Adipocyte (in vitro differentiated cells): ENCODE data around the gene PCDHGA6.
"Not testable (repeated sequence)": the region's sequence is repeated elsewhere in the genome, so short reads cannot be mapped to it uniquely, and the experiment has no call there.

Experiments used
- DNase-seq: peaks from one replicate; pipeline ENCODE4 v3.0.0-alpha.2; 2015; ENCODE audit warnings: low read depth
- H3K27me3 ChIP-seq: replicated peaks from 2 replicates; pipeline ENCODE4 v1.7.0; 2013; ENCODE audit warnings: mild to moderate bottlenecking, low read length, moderate library complexity; ENCODE audit not compliant: control insufficient read depth, insufficient read depth
- H3K36me3 ChIP-seq: 2 replicates; pipeline ENCODE4 v1.7.0; 2013; ENCODE audit warnings: low read length, mild to moderate bottlenecking, moderate library complexity; ENCODE audit not compliant: control insufficient read depth, insufficient read depth, severe bottlenecking
- H3K4me1 ChIP-seq: 2 replicates; pipeline ENCODE4 v1.7.0; 2013; ENCODE audit warnings: mild to moderate bottlenecking, low read length, moderate library complexity; ENCODE audit not compliant: control insufficient read depth, insufficient read depth
- H3K4me3 ChIP-seq: 2 replicates; pipeline ENCODE4 v1.7.0; 2013; ENCODE audit warnings: mild to moderate bottlenecking, low read length, moderate library complexity
- H3K9ac ChIP-seq: 2 replicates; pipeline ENCODE4 v1.7.0; 2013; ENCODE audit warnings: mild to moderate bottlenecking, low read length, moderate library complexity
- H3K9me3 ChIP-seq: 2 replicates; pipeline ENCODE4 v1.7.0; 2013; ENCODE audit warnings: mild to moderate bottlenecking, low read length, moderate library complexity; ENCODE audit not compliant: control insufficient read depth

Gene PCDHGA6

GRCh38 chr5:141399555-141400258, 26.0 kb downstream of the PCDHGA6 start:
- no peaks in the 10 kb centered on the region for H3K27me3 ChIP-seq
- H3K9me3 ChIP-seq = peaks cover 44% of the 10 kb centered on the region
- no peak for DNase-seq
- H3K9ac ChIP-seq = no peak overlapping the region
- peaks cover 13% of the 10 kb centered on the region for H3K4me1 ChIP-seq
- H3K36me3 ChIP-seq = no peaks in the 10 kb centered on the region
- peak overlapping the region; percentile 67 for H3K4me3 ChIP-seq

GRCh38 chr5:141402553-141403243, 29.0 kb downstream of the PCDHGA6 start, which contains the start of gene PCDHGA9:
Gene PCDHGA9 (plus strand): TSS chr5:141402778. CDS start chr5:141402953, 175 bp downstream.
- H3K9me3 ChIP-seq = peaks cover 49% of the 10 kb centered on the region

GRCh38 chr5:141403387-141403786, 29.7 kb downstream of the PCDHGA6 start:
- no peak for DNase-seq
- peaks cover 13% of the 10 kb centered on the region for H3K4me1 ChIP-seq
- no peaks in the 10 kb centered on the region for H3K36me3 ChIP-seq
- H3K27me3 ChIP-seq = no peaks in the 10 kb centered on the region
- no peak overlapping the region for H3K9ac ChIP-seq
- H3K9me3 ChIP-seq = peaks cover 51% of the 10 kb centered on the region
- H3K4me3 ChIP-seq = peak overlapping the region; percentile 79

More at GRCh38 chr5:141402553-141403243, 29.0 kb downstream of the PCDHGA6 start, which contains the start of gene PCDHGA9:
- Histone ChIP-seq H3K36me3 (no peaks in the 10 kb centered on the region), H3K4me1 (peaks cover 13% of the 10 kb centered on the region), H3K27me3 (no peaks in the 10 kb centered on the region), H3K9ac (peak within 1 kb of the TSS; percentile 36), H3K4me3 (peak within 1 kb of the TSS; percentile 79)
- DNase-seq = peak; percentile 76

GRCh38 chr5:141407790-141408505, 34.3 kb downstream of the PCDHGA6 start, which contains the start of gene PCDHGB6:
Gene PCDHGB6 (plus strand): TSS chr5:141408021. CDS start chr5:141408203, 182 bp downstream.
- not testable (repeated sequence) for DNase-seq, H3K27me3 ChIP-seq, H3K36me3 ChIP-seq, H3K9ac ChIP-seq, H3K4me1 ChIP-seq
- H3K9me3 ChIP-seq = peaks cover 42% of the 10 kb centered on the region
- H3K4me3 ChIP-seq = peak within 1 kb of the TSS; percentile 72

GRCh38 chr5:141409598-141410306, 36.1 kb downstream of the PCDHGA6 start:
- peaks cover 36% of the 10 kb centered on the region for H3K9me3 ChIP-seq
- H3K36me3 ChIP-seq = no peaks in the 10 kb centered on the region
- no peaks in the 10 kb centered on the region for H3K4me1 ChIP-seq
- H3K9ac ChIP-seq = no peak overlapping the region
- peaks cover 6% of the 10 kb centered on the region for H3K27me3 ChIP-seq
- H3K4me3 ChIP-seq = peak overlapping the region; percentile 50
- DNase-seq = no peak

GRCh38 chr5:141411575-141411974, 37.9 kb downstream of the PCDHGA6 start:
- Histone ChIP-seq H3K4me3 (no peak overlapping the region), H3K4me1 (no peaks in the 10 kb centered on the region), H3K36me3 (no peaks in the 10 kb centered on the region), H3K27me3 (peaks cover 6% of the 10 kb centered on the region), H3K9me3 (peaks cover 35% of the 10 kb centered on the region), H3K9ac (no peak overlapping the region)
- no peak for DNase-seq

GRCh38 chr5:141412854-141413539, 39.3 kb downstream of the PCDHGA6 start, which contains the start of gene PCDHGA10:
Gene PCDHGA10 (plus strand): TSS chr5:141412987. CDS start chr5:141413176, 189 bp downstream.
- Histone ChIP-seq H3K4me3 (peak within 1 kb of the TSS; percentile 85), H3K36me3 (no peaks in the 10 kb centered on the region), H3K27me3 (peaks cover 6% of the 10 kb centered on the region), H3K9ac (peak within 1 kb of the TSS; percentile 79), H3K4me1 (no peaks in the 10 kb centered on the region), H3K9me3 (peaks cover 28% of the 10 kb centered on the region)
- DNase-seq = peak; percentile 97

- Histone ChIP-seq H3K4me1 (no peaks in the 10 kb centered on the region), H3K9me3 (peaks cover 29% of the 10 kb centered on the region), H3K36me3 (no peaks in the 10 kb centered on the region), H3K9ac (peak overlapping the region; percentile 79), H3K27me3 (peaks cover 6% of the 10 kb centered on the region), H3K4me3 (peak overlapping the region; percentile 85)
- DNase-seq = no peak
Measured at GRCh38 chr5:141413540-141414069, 39.9 kb downstream of the PCDHGA6 start.

- not testable (repeated sequence) for H3K36me3 ChIP-seq
Measured at GRCh38 chr5:141414548-141415274, 41.0 kb downstream of the PCDHGA6 start.

GRCh38 chr5:141415275-141415618, 41.6 kb downstream of the PCDHGA6 start:
- not testable (repeated sequence) for DNase-seq, H3K36me3 ChIP-seq, H3K27me3 ChIP-seq, H3K4me1 ChIP-seq, H3K9ac ChIP-seq
- Histone ChIP-seq H3K4me3 (peak overlapping the region; percentile 43), H3K9me3 (peaks cover 27% of the 10 kb centered on the region)

More at GRCh38 chr5:141414548-141415274, 41.0 kb downstream of the PCDHGA6 start:
- not testable (repeated sequence) for H3K27me3 ChIP-seq, DNase-seq, H3K9ac ChIP-seq, H3K4me1 ChIP-seq
- Histone ChIP-seq H3K9me3 (peaks cover 28% of the 10 kb centered on the region), H3K4me3 (peak overlapping the region; percentile 43)
